ENCODE measurements around the gene KCNRG. TPM values are rescaled to one million over a fixed set of nuclear protein-coding genes. Genes with fewer than 3 reads are reported as not detected.
A peak's percentile ranks its signal among the peaks of the same experiment; 100 is the strongest.
"Not testable (repeated sequence)": the region's sequence is repeated elsewhere in the genome, so short reads cannot be mapped to it uniquely, and the experiment has no call there.

KCNRG gene
- total RNA-seq = not detected
- long read RNA-seq = 0 reads

GRCh38 chr13:50015258-50015657 lies at the start of gene KCNRG:
KCNRG (plus strand) TSS chr13:50015444; CDS start chr13:50015494, 50 bp downstream.
- intact Hi-C loops (cut with DNase I) = no loop called here
- DNase-seq (ENCODE audit: low spot score) = no peak

- DNase-seq (ENCODE audit: low spot score) = no peak
- intact Hi-C loops (cut with DNase I) = no loop called here
Observed at GRCh38 chr13:49967456-49967855, 47.8 kb upstream of the KCNRG start.

GRCh38 chr13:49972709-49973108 lies 42.5 kb upstream of the KCNRG start:
- intact Hi-C loops (cut with DNase I) = loop anchor here (10.0 kb wide), 1 partner anchor 1092 kb away; no protein-coding TSS in a partner anchor
- no peak for DNase-seq (ENCODE audit: low spot score)

GRCh38 chr13:49975826-49976225 lies 39.4 kb upstream of the KCNRG start:
- intact Hi-C loops (cut with DNase I) = loop anchor here (2.0 to 10.0 kb wide), 4 partner anchors 557 to 1089 kb away; no protein-coding TSS in a partner anchor
- DNase-seq (ENCODE audit: low spot score) = no peak

GRCh38 chr13:49976314-49977258 lies 38.7 kb upstream of the KCNRG start:
- intact Hi-C loops (cut with DNase I) = loop anchor here (2.0 to 10.0 kb wide), 4 partner anchors 556 to 1088 kb away; no protein-coding TSS in a partner anchor
- peak; percentile 79 for DNase-seq (ENCODE audit: low spot score)

GRCh38 chr13:49977992-49978391 lies 37.3 kb upstream of the KCNRG start:
- intact Hi-C loops (cut with DNase I) = loop anchor here (2.0 to 10.0 kb wide), 4 partner anchors 555 to 1087 kb away; no protein-coding TSS in a partner anchor
- DNase-seq (ENCODE audit: low spot score) = no peak

GRCh38 chr13:49980266-49980665 lies 35.0 kb upstream of the KCNRG start:
- intact Hi-C loops (cut with DNase I) = no loop called here
- DNase-seq (ENCODE audit: low spot score) = no peak

GRCh38 chr13:49985129-49985528 lies 30.1 kb upstream of the KCNRG start:
- intact Hi-C loops (cut with DNase I) = no loop called here
- no peak for DNase-seq (ENCODE audit: low spot score)

- intact Hi-C loops (cut with DNase I) = no loop called here
- no peak for DNase-seq (ENCODE audit: low spot score)
Observed at GRCh38 chr13:49986471-49986870, 28.8 kb upstream of the KCNRG start.

- intact Hi-C loops (cut with DNase I) = loop anchor here (10.0 kb wide), 1 partner anchor 394 kb away; no protein-coding TSS in a partner anchor
- DNase-seq (ENCODE audit: low spot score) = not testable (repeated sequence)
Observed at GRCh38 chr13:49990612-49991011, 24.6 kb upstream of the KCNRG start.

GRCh38 chr13:49993111-49993510 lies 22.1 kb upstream of the KCNRG start:
- no peak for DNase-seq (ENCODE audit: low spot score)
- intact Hi-C loops (cut with DNase I) = loop anchor here (10.0 kb wide), 1 partner anchor 392 kb away; no protein-coding TSS in a partner anchor

GRCh38 chr13:49993666-49994065 lies 21.6 kb upstream of the KCNRG start:
- intact Hi-C loops (cut with DNase I) = loop anchor here (10.0 kb wide), 1 partner anchor 391 kb away; no protein-coding TSS in a partner anchor

GRCh38 chr13:49995625-49996101 lies 19.6 kb upstream of the KCNRG start:
- intact Hi-C loops (cut with DNase I) = loop anchor here (2.0 to 10.0 kb wide), 6 partner anchors 58 to 917 kb away; partner anchors contain the start of gene SPRYD7
- DNase-seq (ENCODE audit: low spot score) = no peak

More at GRCh38 chr13:49993666-49994065, 21.6 kb upstream of the KCNRG start:
- DNase-seq (ENCODE audit: low spot score) = no peak

GRCh38 chr13:49996161-49996915 lies 18.9 kb upstream of the KCNRG start:
- DNase-seq (ENCODE audit: low spot score) = peak; percentile 96
- intact Hi-C loops (cut with DNase I) = loop anchor here (2.0 to 10.0 kb wide), 6 partner anchors 59 to 916 kb away; partner anchors contain the start of gene SPRYD7

- DNase-seq (ENCODE audit: low spot score) = peak; percentile 95
- intact Hi-C loops (cut with DNase I) = loop anchor here (1.0 to 10.0 kb wide), 7 partner anchors 60 to 916 kb away; partner anchors contain the start of gene SPRYD7
Observed at GRCh38 chr13:49996951-49997895, 18.0 kb upstream of the KCNRG start, which contains the start of gene TRIM13. TRIM13 (plus strand) TSS chr13:49997042; CDS start chr13:50011941, 14,899 bp downstream.

GRCh38 chr13:49997955-49998354 lies 17.3 kb upstream of the KCNRG start:
- intact Hi-C loops (cut with DNase I) = loop anchor here (1.0 to 10.0 kb wide), 7 partner anchors 61 to 915 kb away; partner anchors contain the start of gene SPRYD7

GRCh38 chr13:49998714-49999624 lies 16.3 kb upstream of the KCNRG start:
- intact Hi-C loops (cut with DNase I) = loop anchor here (5.0 to 10.0 kb wide), 4 partner anchors 62 to 803 kb away; partner anchors contain the start of gene SPRYD7
- no peak for DNase-seq (ENCODE audit: low spot score)

More at GRCh38 chr13:49997955-49998354, 17.3 kb upstream of the KCNRG start:
- no peak for DNase-seq (ENCODE audit: low spot score)

All from cardiac septum (tissue), 1 donor.